Prostate gland (tissue), 2 donors: ENCODE results near the gene PLA2G4E. TPM values are rescaled to one million over a fixed set of nuclear protein-coding genes. Genes with fewer than 3 reads are reported as not detected.

Experiments used
- DNase-seq: peaks from one replicate; pipeline ENCODE4 v3.0.0-alpha.2; 2019; ENCODE audit warnings: low spot score
- H3K27ac ChIP-seq, 2 donors: fragments of 200-600 bp; sonication (generic); 2 replicates each; pipeline ENCODE4 v1.5.1; 2017 to 2019
- H3K27me3 ChIP-seq: fragments of 200-600 bp; sonication (generic); replicated peaks from 2 replicates; pipeline ENCODE4 v1.5.1; 2019; ENCODE audit not compliant: insufficient read depth
- H3K36me3 ChIP-seq, 2 donors: fragments of 200-600 bp; sonication (generic); 1 replicate in 1 of 2; 2 replicates in 1 of 2; pipeline versions ENCODE4 v1.5.1 to v1.8.1; 2017 to 2019
- H3K4me1 ChIP-seq: fragments of 200-600 bp; sonication (generic); replicated peaks from 2 replicates; pipeline ENCODE4 v1.5.1; 2019
- H3K4me3 ChIP-seq, 2 donors: fragments of 200-600 bp; sonication (generic); 2 replicates each; pipeline ENCODE4 v1.5.1; 2017 to 2019
- H3K9me3 ChIP-seq: fragments of 200-600 bp; sonication (generic); 2 replicates; pipeline ENCODE4 v1.5.1; 2017
- CTCF ChIP-seq, 4 experiments: fragments of 200-600 bp in 2 of 4; fragments of 450-650 bp in 2 of 4; sonication (generic) in 2 of 4; IDR thresholded peaks; 1 replicate in 3 of 4; 2 replicates in 1 of 4; pipeline ENCODE4 v1.5.1; 2016 to 2019; ENCODE audit warnings: antibody characterized with exemption in 4 of 4, mild to moderate bottlenecking in 2 of 4, moderate library complexity in 2 of 4
- POLR2A ChIP-seq: fragments of 450-650 bp; IDR thresholded peaks from one replicate; pipeline ENCODE4 v1.6.1; 2016; ENCODE audit warnings: antibody characterized with exemption, mild to moderate bottlenecking
- POLR2AphosphoS5 ChIP-seq: sonication (generic); formaldehyde crosslinking; IDR thresholded peaks from one replicate; pipeline ENCODE4 v1.6.1; 2017; ENCODE audit warnings: antibody characterized with exemption
- WGBS: methylation state at CpG from one replicate; pipeline ENCODE4 v1.1.5; 2018; 5-methylcytosine and 5-hydroxymethylcytosine counted together
- intact Hi-C: fragments of 100-400 bp; cut with DNase I; formaldehyde crosslinking; loops from one replicate; pipeline ENCODE4 v1.14.2; 2022
- total RNA-seq, 2 donors: library from RNA; depleted of rRNA; stranded (reverse); fragments of >200 nt; gene quantifications; one replicate each; pipeline ENCODE4 v1.1.0, GENCODE V29; 2016

Gene PLA2G4E
- total RNA-seq, 2 donors from 2014 or later: 0.17 to 0.18 TPM

GRCh38 chr15:41950489-41950888, 70.4 kb downstream of the PLA2G4E start:
- intact Hi-C loops: no loop called here
- Histone ChIP-seq H3K9me3 (no peaks in the 10 kb centered on the region), H3K4me3 (no peak overlapping the region), H3K4me1 (no peaks in the 10 kb centered on the region), H3K27ac (no peak overlapping the region), H3K27me3 (no peaks in the 10 kb centered on the region), H3K36me3 (peaks cover 0 to 8% of the 10 kb centered on the region in 2 donors)
- WGBS: 57% methylated on average over 5 of the region's 5 CpGs
- TF ChIP-seq CTCF (IDR thresholded peaks at IDR 0.05): no peak
- TF ChIP-seq POLR2A: no peak
- no peak for TF ChIP-seq POLR2AphosphoS5
- DNase-seq: no peak

- Histone ChIP-seq H3K4me1 (no peaks in the 10 kb centered on the region), H3K36me3 (peaks cover 0 to 8% of the 10 kb centered on the region in 2 donors), H3K9me3 (no peaks in the 10 kb centered on the region), H3K27ac (no peak overlapping the region), H3K4me3 (no peak overlapping the region), H3K27me3 (no peaks in the 10 kb centered on the region)
- DNase-seq: no peak
- WGBS: 71% methylated on average over 4 of the region's 4 CpGs
- intact Hi-C loops: no loop called here
- TF ChIP-seq CTCF (IDR thresholded peaks at IDR 0.05) (no peak), POLR2AphosphoS5 (no peak)
These were observed 70.7 kb downstream of the PLA2G4E start for GRCh38 chr15:41950127-41950483.

- 83% methylated on average over 5 of the region's 5 CpGs for WGBS
- no peak overlapping the region for H3K4me3 ChIP-seq
- H3K4me1 ChIP-seq: no peaks in the 10 kb centered on the region
- H3K27me3 ChIP-seq: no peaks in the 10 kb centered on the region
- no peak for TF ChIP-seq POLR2A
- peaks cover 0 to 8% of the 10 kb centered on the region in 2 donors for H3K36me3 ChIP-seq
- DNase-seq: no peak
- H3K27ac ChIP-seq: no peak overlapping the region
- intact Hi-C loops: no loop called here
- no peaks in the 10 kb centered on the region for H3K9me3 ChIP-seq
These were observed 71.3 kb downstream of the PLA2G4E start for GRCh38 chr15:41949401-41950126.

- Histone ChIP-seq H3K9me3 (no peaks in the 10 kb centered on the region), H3K4me1 (no peaks in the 10 kb centered on the region), H3K36me3 (peaks cover 0 to 8% of the 10 kb centered on the region in 2 donors), H3K4me3 (no peak overlapping the region), H3K27me3 (no peaks in the 10 kb centered on the region), H3K27ac (no peak overlapping the region)
- DNase-seq: no peak
- intact Hi-C loops: no loop called here
- WGBS: 90% methylated on average over 3 of the region's 3 CpGs
- no peak for TF ChIP-seq POLR2A
- no peak for TF ChIP-seq POLR2AphosphoS5
These were observed 72.4 kb downstream of the PLA2G4E start for GRCh38 chr15:41948490-41948889.

GRCh38 chr15:41946970-41947369, 73.9 kb downstream of the PLA2G4E start:
- WGBS: 77% methylated on average over 2 of the region's 2 CpGs
- peak; percentile 35 for DNase-seq
- TF ChIP-seq POLR2AphosphoS5: peak; percentile 36
- no peak for TF ChIP-seq CTCF (IDR thresholded peaks at IDR 0.05)
- no peak for TF ChIP-seq POLR2A
- Histone ChIP-seq H3K4me1 (no peaks in the 10 kb centered on the region), H3K9me3 (no peaks in the 10 kb centered on the region), H3K4me3 (no peak overlapping the region), H3K27ac (no peak overlapping the region), H3K36me3 (no peaks in the 10 kb centered on the region), H3K27me3 (no peaks in the 10 kb centered on the region)
- intact Hi-C loops: no loop called here

GRCh38 chr15:41945731-41946130, 75.1 kb downstream of the PLA2G4E start:
- H3K9me3 ChIP-seq: no peaks in the 10 kb centered on the region
- no peak overlapping the region for H3K27ac ChIP-seq
- no peaks in the 10 kb centered on the region for H3K36me3 ChIP-seq
- H3K27me3 ChIP-seq: no peaks in the 10 kb centered on the region
- WGBS: 76% methylated on average over 11 of the region's 11 CpGs
- TF ChIP-seq CTCF (IDR thresholded peaks at IDR 0.05) (no peak), POLR2AphosphoS5 (no peak), POLR2A (no peak)
- intact Hi-C loops: no loop called here
- no peaks in the 10 kb centered on the region for H3K4me1 ChIP-seq
- no peak overlapping the region for H3K4me3 ChIP-seq
- no peak for DNase-seq
